Smooth muscle cell (in vitro differentiated cells): Measurements from ENCODE around the gene CRELD2. TPM values are rescaled to one million over a fixed set of nuclear protein-coding genes. Genes with fewer than 3 reads are reported as not detected.
"Not testable (repeated sequence)": the region's sequence is repeated elsewhere in the genome, so short reads cannot be mapped to it uniquely, and the experiment has no call there.

Experiments used
- DNase-seq: peaks from one replicate; lab custom pipeline; 2025; ENCODE audit not compliant: unreplicated experiment; lab: John Stamatoyannopoulos, UW
- H2AFZ ChIP-seq: fragments of 200-600 bp; sonication (generic); 2 replicates; pipeline ENCODE4 v1.6.0; 2016; ENCODE audit warnings: antibody characterized with exemption, low read depth, mild to moderate bottlenecking
- H3F3A ChIP-seq: fragments of 200-600 bp; sonication (generic); 2 replicates; pipeline ENCODE4 v1.6.0; 2017; ENCODE audit warnings: antibody characterized with exemption, low read depth
- H3K27ac ChIP-seq: fragments of 200-600 bp; sonication (generic); 2 replicates; pipeline ENCODE4 v1.5.1; 2016; ENCODE audit warnings: low read depth, mild to moderate bottlenecking
- H3K27me3 ChIP-seq: fragments of 200-600 bp; sonication (generic); 2 replicates; pipeline ENCODE4 v1.6.1; 2016; ENCODE audit warnings: low read depth, mild to moderate bottlenecking
- H3K36me3 ChIP-seq: fragments of 200-600 bp; sonication (generic); 2 replicates; pipeline ENCODE4 v1.5.1; 2016; ENCODE audit warnings: low read depth
- H3K4me1 ChIP-seq: fragments of 200-600 bp; sonication (generic); 2 replicates; pipeline ENCODE4 v1.5.1; 2016; ENCODE audit warnings: low read depth
- H3K4me2 ChIP-seq: fragments of 200-600 bp; sonication (generic); 2 replicates; pipeline ENCODE4 v1.6.0; 2016; ENCODE audit warnings: mild to moderate bottlenecking
- H3K4me3 ChIP-seq: fragments of 200-600 bp; sonication (generic); 2 replicates; pipeline ENCODE4 v1.5.1; 2016; ENCODE audit warnings: mild to moderate bottlenecking
- H3K79me2 ChIP-seq: fragments of 200-600 bp; sonication (generic); 2 replicates; pipeline ENCODE4 v1.6.0; 2016; ENCODE audit warnings: low read depth, mild to moderate bottlenecking
- H3K9ac ChIP-seq: fragments of 200-600 bp; sonication (generic); 2 replicates; pipeline ENCODE4 v1.6.0; 2016; ENCODE audit warnings: low read depth
- H3K9me3 ChIP-seq: fragments of 200-600 bp; sonication (generic); replicated peaks from 2 replicates; pipeline ENCODE4 v1.5.1; 2016; ENCODE audit warnings: low read depth
- H4K20me1 ChIP-seq: fragments of 200-600 bp; sonication (generic); 2 replicates; pipeline ENCODE4 v1.6.0; 2016; ENCODE audit warnings: low read depth
- CTCF ChIP-seq: fragments of 200-600 bp; sonication (generic); IDR thresholded peaks from 2 replicates; pipeline ENCODE4 v1.5.1; 2017; ENCODE audit warnings: borderline replicate concordance, mild to moderate bottlenecking, antibody characterized with exemption; ENCODE audit not compliant: insufficient read depth, poor library complexity, severe bottlenecking
- WGBS: methylation state at CpG from one replicate; pipeline ENCODE4 v1.1.7; 2016; ENCODE audit warnings: low lambda C conversion rate; 5-methylcytosine and 5-hydroxymethylcytosine counted together
- polyA plus RNA-seq: library from polyadenylated mRNA; unstranded; fragments of >200 nt; fragmentation: Nextera tagmentation; extraction: Ambion mirVana; gene quantifications from 2 replicates; pipeline ENCODE4 v1.2.1, GENCODE V29; 2016
- total RNA-seq: library from RNA; depleted of rRNA; stranded (reverse); fragments of >200 nt; gene quantifications from 2 replicates; pipeline ENCODE4 v1.2.3, GENCODE V29; 2014

Gene CRELD2
- total and polyA plus RNA-seq, 2 experiments from 2014 or later = 52.7 to 127 TPM

DNA sequence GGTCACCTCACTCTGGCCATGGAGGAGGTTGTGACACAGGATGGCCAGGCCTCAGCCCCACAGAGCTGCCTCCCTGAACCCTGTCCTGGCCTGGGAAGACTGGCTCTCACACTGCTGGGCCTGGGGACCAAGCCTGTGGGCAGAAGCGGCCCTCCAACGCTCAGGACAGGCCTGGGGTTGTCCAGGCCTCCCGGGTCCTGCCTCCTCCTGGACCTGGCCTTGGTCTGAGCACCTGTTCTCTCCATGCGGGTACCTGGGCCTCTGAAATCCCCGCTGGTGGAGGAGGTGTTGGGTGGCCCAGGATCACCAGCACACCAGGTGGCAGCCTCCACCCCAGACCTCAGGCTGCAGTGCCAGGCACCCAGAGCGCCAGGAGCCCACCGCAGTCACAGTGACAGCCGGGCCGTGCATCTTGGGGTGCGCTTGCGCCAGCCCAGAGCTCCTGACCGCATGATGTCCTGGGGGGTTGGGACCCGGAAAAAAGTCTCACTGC is 26.0 kb downstream of the CRELD2 start:
- no peak overlapping the region for H2AFZ ChIP-seq
- WGBS = 94% methylated on average over 13 of the region's 13 CpGs
- H3K4me1 ChIP-seq = peaks cover 12% of the 10 kb centered on the region
- no peak for DNase-seq
- no peak for TF ChIP-seq CTCF
- no peak overlapping the region for H3K4me3 ChIP-seq
- H3K27me3 ChIP-seq = no peaks in the 10 kb centered on the region
- H3K4me2 ChIP-seq = no peak overlapping the region
- H4K20me1 ChIP-seq = no peaks in the 10 kb centered on the region
- no peaks in the 10 kb centered on the region for H3K79me2 ChIP-seq
- H3K36me3 ChIP-seq = no peaks in the 10 kb centered on the region
- H3K27ac ChIP-seq = peak overlapping the region; percentile 24
- H3K9me3 ChIP-seq = no peaks in the 10 kb centered on the region
- H3F3A ChIP-seq = no peaks in the 10 kb centered on the region
- no peak overlapping the region for H3K9ac ChIP-seq

DNA sequence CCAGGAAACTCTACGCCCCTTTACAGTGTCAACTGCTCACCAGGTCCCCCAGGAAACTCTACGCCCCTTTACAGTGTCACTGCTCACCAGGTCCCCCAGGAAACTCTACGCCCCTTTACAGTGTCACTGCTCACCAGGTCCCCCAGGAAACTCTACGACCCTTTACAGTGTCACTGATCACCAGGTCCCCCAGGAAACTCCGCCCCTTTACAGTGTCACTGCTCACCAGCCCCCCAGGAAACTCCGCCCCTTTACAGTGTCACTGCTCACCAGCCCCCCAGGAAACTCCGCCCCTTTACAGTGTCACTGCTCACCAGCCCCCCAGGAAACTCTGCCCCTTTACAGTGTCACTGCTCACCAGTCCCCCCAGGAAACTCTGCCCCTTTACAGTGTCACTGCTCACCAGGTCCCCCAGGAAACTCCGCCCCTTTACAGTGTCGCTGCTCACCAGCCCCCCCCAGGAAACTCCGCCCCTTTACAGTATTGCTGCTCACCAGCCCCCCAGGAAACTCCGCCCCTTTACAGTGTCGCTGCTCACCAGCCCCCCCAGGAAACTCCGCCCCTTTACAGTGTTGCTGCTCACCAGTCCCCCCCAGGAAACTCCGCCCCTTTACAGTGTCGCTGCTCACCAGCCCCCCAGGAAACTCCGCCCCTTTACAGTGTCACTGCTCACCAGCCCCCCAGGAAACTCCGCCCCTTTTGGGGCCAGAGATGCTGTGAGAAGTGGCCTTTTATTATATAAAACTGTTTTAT is 26.8 kb downstream of the CRELD2 start:
- not testable (repeated sequence) for H3K9ac ChIP-seq, H3K27me3 ChIP-seq, H3K4me3 ChIP-seq, H3K9me3 ChIP-seq, H4K20me1 ChIP-seq, DNase-seq, H3K79me2 ChIP-seq, H2AFZ ChIP-seq, H3K36me3 ChIP-seq, H3F3A ChIP-seq, H3K4me2 ChIP-seq
- 68% methylated on average over 11 of the region's 17 CpGs for WGBS
- Histone ChIP-seq H3K4me1 (peaks cover 12% of the 10 kb centered on the region), H3K27ac (peak overlapping the region; percentile 46)

DNA sequence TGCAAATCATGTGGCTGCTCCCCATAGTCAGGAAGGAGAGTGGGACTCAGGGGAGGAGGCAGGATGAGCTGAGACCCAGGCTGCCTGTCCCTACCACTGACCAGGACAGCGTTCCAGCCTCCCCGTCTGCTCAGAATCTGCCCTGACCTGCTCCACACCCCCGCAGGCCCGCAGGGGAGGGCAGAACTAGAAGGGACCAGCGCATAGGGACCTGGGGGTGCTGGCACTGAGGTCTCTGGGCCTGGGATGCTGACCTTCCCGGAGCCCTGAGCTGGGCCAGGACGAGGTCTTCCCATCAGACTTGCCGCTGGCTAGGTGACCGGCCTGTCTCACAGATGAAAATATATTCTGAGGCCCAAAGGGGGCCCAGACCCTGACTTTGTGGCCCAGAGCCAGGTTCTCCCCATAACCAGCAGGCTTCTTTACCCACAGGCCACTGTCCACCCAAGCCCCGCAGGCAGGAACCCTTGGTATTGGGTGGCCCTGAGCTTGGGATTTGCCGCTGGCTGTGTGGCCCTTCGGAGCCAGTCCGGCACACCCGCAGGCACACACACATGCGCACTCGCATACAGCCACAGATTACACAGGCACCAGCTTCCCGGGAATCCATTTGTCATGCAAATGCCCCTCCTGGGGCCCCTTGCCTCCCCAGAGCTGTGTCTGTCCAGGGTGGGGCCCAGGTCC is 28.3 kb downstream of the CRELD2 start:
- DNase-seq = no peak
- WGBS = 57% methylated on average over 17 of the region's 17 CpGs
- H3K36me3 ChIP-seq = no peaks in the 10 kb centered on the region
- H3K9ac ChIP-seq = no peak overlapping the region
- H2AFZ ChIP-seq = no peak overlapping the region
- no peaks in the 10 kb centered on the region for H3K27me3 ChIP-seq
- no peaks in the 10 kb centered on the region for H3K79me2 ChIP-seq
- no peak for TF ChIP-seq CTCF
- no peak overlapping the region for H3K4me2 ChIP-seq
- no peak overlapping the region for H3K4me3 ChIP-seq
- H3K4me1 ChIP-seq = peaks cover 12% of the 10 kb centered on the region
- no peaks in the 10 kb centered on the region for H4K20me1 ChIP-seq
- H3F3A ChIP-seq = no peaks in the 10 kb centered on the region
- H3K9me3 ChIP-seq = no peaks in the 10 kb centered on the region
- peak overlapping the region; percentile 52 for H3K27ac ChIP-seq

GRCh38 chr22:49947296-49947622 is 28.8 kb downstream of the CRELD2 start:
- Histone ChIP-seq H3K9ac (no peak overlapping the region), H3F3A (no peaks in the 10 kb centered on the region), H3K79me2 (no peaks in the 10 kb centered on the region), H3K9me3 (no peaks in the 10 kb centered on the region), H3K27ac (peak overlapping the region; percentile 52), H3K4me3 (no peak overlapping the region), H3K4me2 (no peak overlapping the region), H3K27me3 (no peaks in the 10 kb centered on the region), H3K36me3 (no peaks in the 10 kb centered on the region), H3K4me1 (peaks cover 17% of the 10 kb centered on the region), H2AFZ (no peak overlapping the region), H4K20me1 (no peaks in the 10 kb centered on the region)
- no peak for DNase-seq
- no peak for TF ChIP-seq CTCF
- WGBS = 79% methylated on average over 6 of the region's 6 CpGs
